Measurements from ENCODE around the gene CYP3A4.

DNA sequence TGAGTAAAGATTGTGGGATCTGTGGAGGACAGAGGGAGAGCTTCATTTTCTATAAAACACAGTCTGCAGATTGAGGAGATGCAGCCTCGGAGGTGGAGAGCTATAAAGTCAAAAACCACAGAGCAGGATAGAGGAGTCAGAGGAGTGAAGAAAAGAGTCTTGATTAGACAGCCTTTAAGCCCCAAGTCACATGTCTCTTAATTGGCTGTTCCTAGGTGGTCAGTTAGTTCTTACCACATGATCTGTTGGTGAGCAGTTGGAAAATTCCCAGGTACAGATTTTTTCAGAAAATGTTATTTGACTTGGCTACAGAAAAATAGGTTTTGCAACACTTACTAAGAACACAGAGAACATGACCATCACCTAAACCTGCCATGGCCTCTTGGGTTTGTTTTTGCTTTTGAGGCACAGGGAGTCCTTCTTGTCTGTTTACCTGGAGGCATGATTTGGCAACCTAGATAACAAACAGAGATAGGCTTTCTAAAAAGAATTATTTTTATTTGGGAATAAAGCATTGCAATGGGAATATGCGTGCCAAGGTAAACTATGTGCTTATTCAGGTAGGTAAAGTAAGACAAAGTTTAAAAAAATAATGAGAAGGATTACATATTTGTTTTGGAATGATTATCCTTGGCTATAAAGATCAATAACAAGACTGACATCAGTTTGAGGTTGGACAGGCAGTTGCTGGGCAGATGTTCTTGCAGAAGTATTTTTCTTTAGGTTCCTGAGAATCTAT is 43.2 kb upstream of the CYP3A4 start:
- TF ChIP-seq, protein P1, sequence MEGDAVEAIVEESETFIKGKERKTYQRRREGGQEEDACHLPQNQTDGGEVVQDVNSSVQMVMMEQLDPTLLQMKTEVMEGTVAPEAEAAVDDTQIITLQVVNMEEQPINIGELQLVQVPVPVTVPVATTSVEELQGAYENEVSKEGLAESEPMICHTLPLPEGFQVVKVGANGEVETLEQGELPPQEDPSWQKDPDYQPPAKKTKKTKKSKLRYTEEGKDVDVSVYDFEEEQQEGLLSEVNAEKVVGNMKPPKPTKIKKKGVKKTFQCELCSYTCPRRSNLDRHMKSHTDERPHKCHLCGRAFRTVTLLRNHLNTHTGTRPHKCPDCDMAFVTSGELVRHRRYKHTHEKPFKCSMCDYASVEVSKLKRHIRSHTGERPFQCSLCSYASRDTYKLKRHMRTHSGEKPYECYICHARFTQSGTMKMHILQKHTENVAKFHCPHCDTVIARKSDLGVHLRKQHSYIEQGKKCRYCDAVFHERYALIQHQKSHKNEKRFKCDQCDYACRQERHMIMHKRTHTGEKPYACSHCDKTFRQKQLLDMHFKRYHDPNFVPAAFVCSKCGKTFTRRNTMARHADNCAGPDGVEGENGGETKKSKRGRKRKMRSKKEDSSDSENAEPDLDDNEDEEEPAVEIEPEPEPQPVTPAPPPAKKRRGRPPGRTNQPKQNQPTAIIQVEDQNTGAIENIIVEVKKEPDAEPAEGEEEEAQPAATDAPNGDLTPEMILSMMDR (IDR thresholded peaks at IDR 0.05; ENCODE audit: control extremely low read depth in 1 of 3, insufficient read depth in 1 of 3, low read depth in 1 of 3, low read length in 3 of 3) = no peak
- TF ChIP-seq POLR2A (IDR thresholded peaks at IDR 0.05; ENCODE audit: control extremely low read depth in 1 of 2, low read depth in 2 of 2, low read length in 2 of 2) (no peak), BACH1 (IDR thresholded peaks at IDR 0.05; ENCODE audit: low read length) (no peak)
